NCI-H2171 (cell line): ENCODE measurements around the gene ST6GALNAC5.

Experiments
- DNase-seq: peaks from one replicate; lab custom pipeline; 2025; lab: John Stamatoyannopoulos, UW

ST6GALNAC5 gene

GRCh38 chr1:77047978-77048614 is 180.8 kb downstream of the ST6GALNAC5 start:
- DNase-seq = no peak

- no peak for DNase-seq
Measured at GRCh38 chr1:77048615-77049005, 181.3 kb downstream of the ST6GALNAC5 start.

- no peak for DNase-seq
Measured at GRCh38 chr1:77051425-77051824, 184.1 kb downstream of the ST6GALNAC5 start.

- no peak for DNase-seq
Measured at GRCh38 chr1:77056525-77056924, 189.2 kb downstream of the ST6GALNAC5 start.

- DNase-seq = no peak
Measured at GRCh38 chr1:77057994-77058585, 190.8 kb downstream of the ST6GALNAC5 start.

- DNase-seq = no peak
Measured at GRCh38 chr1:77060000-77060399, 192.7 kb downstream of the ST6GALNAC5 start.

GRCh38 chr1:77061162-77061561 is 193.9 kb downstream of the ST6GALNAC5 start:
- no peak for DNase-seq

GRCh38 chr1:77063118-77063517 is 195.8 kb downstream of the ST6GALNAC5 start:
- no peak for DNase-seq

GRCh38 chr1:77064246-77064645 is 197.0 kb downstream of the ST6GALNAC5 start:
- no peak for DNase-seq

GRCh38 chr1:77065693-77066342 is 198.5 kb downstream of the ST6GALNAC5 start:
- DNase-seq = no peak

GRCh38 chr1:77068013-77068412 is 200.7 kb downstream of the ST6GALNAC5 start:
- peak; percentile 80 for DNase-seq

GRCh38 chr1:77076759-77077158 is 209.5 kb downstream of the ST6GALNAC5 start:
- no peak for DNase-seq

GRCh38 chr1:77081834-77082233 is 214.6 kb downstream of the ST6GALNAC5 start:
- no peak for DNase-seq

- no peak for DNase-seq
Measured at GRCh38 chr1:77084457-77084856, 217.2 kb downstream of the ST6GALNAC5 start.

GRCh38 chr1:77085109-77085508 is 217.8 kb downstream of the ST6GALNAC5 start:
- no peak for DNase-seq

GRCh38 chr1:77089756-77090155 is 222.5 kb downstream of the ST6GALNAC5 start:
- DNase-seq = no peak

GRCh38 chr1:77095236-77095635 is 228.0 kb downstream of the ST6GALNAC5 start:
- DNase-seq = peak; percentile 15

GRCh38 chr1:77096496-77097255 is 229.4 kb downstream of the ST6GALNAC5 start:
- DNase-seq = no peak

GRCh38 chr1:77100875-77101274 is 233.6 kb downstream of the ST6GALNAC5 start:
- DNase-seq = no peak

- no peak for DNase-seq
Measured at GRCh38 chr1:77103486-77103885, 236.2 kb downstream of the ST6GALNAC5 start.

GRCh38 chr1:77104672-77105071 is 237.4 kb downstream of the ST6GALNAC5 start:
- DNase-seq = no peak
